HepG2 (cell line): ENCODE measurements around the gene UBB. TPM values are rescaled to one million over a fixed set of nuclear protein-coding genes. Genes with fewer than 3 reads are reported as not detected.

Experiments used
- CBX5 ChIP-seq: sonication (generic); formaldehyde crosslinking; IDR thresholded peaks from 2 replicates; pipeline ENCODE4 v1.4.0; 2020; ENCODE audit warnings: missing genetic modification reagents, borderline replicate concordance
- DRAP1 ChIP-seq: IDR thresholded peaks from 2 replicates; pipeline ENCODE4 v1.6.1; 2016; ENCODE audit warnings: missing genetic modification reagents, missing compliant biosample characterization
- GATAD2A ChIP-seq: IDR thresholded peaks from 2 replicates; pipeline ENCODE4 v1.6.1; 2016
- MTF1 ChIP-seq: sonication (generic); formaldehyde crosslinking; IDR thresholded peaks from 2 replicates; pipeline ENCODE4 v1.5.0; 2020; ENCODE audit warnings: missing genetic modification reagents
- NFYC ChIP-seq: IDR thresholded peaks from 2 replicates; pipeline ENCODE4 v1.6.1; 2016; ENCODE audit warnings: missing genetic modification reagents, missing compliant biosample characterization
- PAF1 ChIP-seq: IDR thresholded peaks from 2 replicates; pipeline ENCODE4 v1.6.1; 2016; ENCODE audit warnings: missing genetic modification reagents, missing compliant biosample characterization
- PHF8 ChIP-seq: sonication (generic); formaldehyde crosslinking; IDR thresholded peaks from 2 replicates; pipeline ENCODE4 v1.5.0; 2020; ENCODE audit warnings: missing genetic modification reagents
- RARA ChIP-seq: IDR thresholded peaks from 2 replicates; pipeline ENCODE4 v1.6.1; 2016; ENCODE audit warnings: missing genetic modification reagents, missing compliant biosample characterization
- RCOR2 ChIP-seq: IDR thresholded peaks from 2 replicates; pipeline ENCODE4 v1.6.1; 2016; ENCODE audit warnings: missing biosample characterization, missing genetic modification reagents
- REL ChIP-seq: sonication (generic); formaldehyde crosslinking; conservative IDR thresholded peaks from 2 replicates; pipeline ENCODE4 v1.8.0; 2022; ENCODE audit warnings: mild to moderate bottlenecking, missing genetic modification reagents, moderate library complexity
- SP2 ChIP-seq: sonication (generic); formaldehyde crosslinking; IDR thresholded peaks from 2 replicates; pipeline ENCODE4 v1.5.1; 2020; ENCODE audit warnings: mild to moderate bottlenecking, missing genetic modification reagents
- ZFP82 ChIP-seq: sonication (generic); formaldehyde crosslinking; IDR thresholded peaks from 2 replicates; pipeline ENCODE4 v1.5.1; 2020; ENCODE audit warnings: mild to moderate bottlenecking, missing genetic modification reagents, borderline replicate concordance
- ZNF276 ChIP-seq: sonication (generic); formaldehyde crosslinking; IDR thresholded peaks from 2 replicates; pipeline ENCODE4 v1.4.0; 2020; ENCODE audit warnings: mild to moderate bottlenecking, low read depth, missing genetic modification reagents
- ZNF564 ChIP-seq: sonication (generic); formaldehyde crosslinking; IDR thresholded peaks from 2 replicates; pipeline ENCODE4 v1.8.1; 2023; ENCODE audit warnings: mild to moderate bottlenecking, missing genetic modification reagents
- ZNF629 ChIP-seq: sonication (generic); formaldehyde crosslinking; conservative IDR thresholded peaks from 2 replicates; pipeline ENCODE4 v1.5.0; 2020; ENCODE audit warnings: missing genetic modification reagents
- ZNF687 ChIP-seq: sonication (generic); formaldehyde crosslinking; IDR thresholded peaks from 2 replicates; pipeline ENCODE4 v1.5.1; 2020; ENCODE audit warnings: mild to moderate bottlenecking, missing genetic modification reagents, moderate library complexity
- ZNF800 ChIP-seq: sonication (generic); formaldehyde crosslinking; IDR thresholded peaks from 2 replicates; pipeline ENCODE4 v1.4.0; 2020; ENCODE audit warnings: missing genetic modification reagents
- ZXDC ChIP-seq: sonication (generic); formaldehyde crosslinking; IDR thresholded peaks from 2 replicates; pipeline ENCODE4 v1.5.0; 2020; ENCODE audit warnings: mild to moderate bottlenecking, missing genetic modification reagents
- polyA plus RNA-seq, 8 experiments: library from polyadenylated mRNA; depleted of rRNA in 3 of 8; stranded (reverse) in 7 of 8; unstranded in 1 of 8; fragments of >200 nt; fragmentation: Illumina TruSeq in 4 of 8; extraction: Trizol in 4 of 8; gene quantifications; 2 replicates each; pipeline versions ENCODE4 v1.2.1 to v1.2.3, GENCODE V29; 2011 to 2016; ENCODE audit warnings: low read depth in 4 of 8, missing spikeins in 1 of 8, mixed read lengths in 1 of 8; ENCODE audit not compliant: insufficient read depth in 1 of 8
- total RNA-seq, 5 experiments: library from RNA; depleted of rRNA; stranded (reverse); fragments of >200 nt; fragmentation: Illumina TruSeq; extraction: Trizol; gene quantifications; 2 replicates each; pipeline ENCODE4 v1.2.3, GENCODE V29; 2016; ENCODE audit warnings: low read depth in 1 of 5

The UBB gene
- total and polyA plus RNA-seq, 2 of the 13 experiments (the other 11 are each of a cell fraction or from before 2014, with no cell fraction given): 1,130 to 2,066 TPM

- TF ChIP-seq ZXDC (CRISPR knock-in tag) (peak; percentile 56; the same call in 1 of the 2 replicates), PHF8 (peak; percentile 60), RCOR2 (CRISPR knock-in tag) (no peak), MTF1 (CRISPR knock-in tag) (0 out of 2 replicates have a peak, but pooled peaks have one; percentile 22), ZNF687 (CRISPR knock-in tag) (peak; percentile 86), DRAP1 (CRISPR knock-in tag) (0 out of 2 replicates have a peak, but pooled peaks have one; percentile 11), PAF1 (CRISPR knock-in tag) (no peak), RARA (CRISPR knock-in tag) (0 out of 2 replicates have a peak, but pooled peaks have one; percentile 10), REL (CRISPR knock-in tag) (no peak), ZNF564 (peak; percentile 22; the same call in 1 of the 2 replicates), SP2 (CRISPR knock-in tag) (peak; percentile 43; the same call in 1 of the 2 replicates), ZNF276 (no peak), CBX5 (CRISPR knock-in tag) (peak; percentile 35; the same call in 1 of the 2 replicates), ZNF800 (CRISPR knock-in tag) (0 out of 2 replicates have a peak, but pooled peaks have one; percentile 63), NFYC (CRISPR knock-in tag) (no peak), ZNF629 (CRISPR knock-in tag) (0 out of 2 replicates have a peak, but pooled peaks have one; percentile 10), GATAD2A (CRISPR knock-in tag) (peak; percentile 44; the same call in 1 of the 2 replicates), ZFP82 (CRISPR knock-in tag) (peak; percentile 73; the same call in 1 of the 2 replicates)
These were observed 27.3 kb upstream of the UBB start, which contains the start of gene CENPV (continued) for GRCh38 chr17:16353317-16354174.
